A673 (cell line): ENCODE results near the gene SDHB. TPM values are rescaled to one million over a fixed set of nuclear protein-coding genes. Genes with fewer than 3 reads are reported as not detected.

Source experiments
- BruUV-seq: library from RNA; stranded (reverse); fragments of 400-500 nt; replicated peaks from 2 replicates; lab custom pipeline; 2021; lab: Mats Ljungman, UMichigan
- CTCF ChIA-PET: fragments of 300-600 bp; sonication (Branson Sonifier 250); formaldehyde crosslinking; loops from one replicate; lab custom pipeline; 2022; ENCODE audit warnings: antibody characterized with exemption; lab: Charles Lee
- POLR2A ChIA-PET: fragments of 300-600 bp; sonication (Branson Sonifier 250); formaldehyde crosslinking; loops from one replicate; lab custom pipeline; 2022; ENCODE audit warnings: antibody characterized with exemption; ENCODE audit not compliant: low non-redundant PET; lab: Charles Lee
- DNase-seq: peaks from one replicate; pipeline ENCODE4 v3.0.0-alpha.2; 2015; ENCODE audit warnings: low spot score
- H3K27ac ChIP-seq: fragments of 200-600 bp; sonication (generic); 2 replicates; pipeline ENCODE4 v1.5.1; 2016; ENCODE audit warnings: mixed run types, low read depth, mild to moderate bottlenecking, mixed read lengths, antibody characterized with exemption, low read length; ENCODE audit not compliant: poor library complexity, severe bottlenecking
- H3K27me3 ChIP-seq: fragments of 200-600 bp; sonication (generic); replicated peaks from 2 replicates; pipeline ENCODE4 v1.6.1; 2017; ENCODE audit warnings: mixed run types, low read depth, mild to moderate bottlenecking, mixed read lengths, antibody characterized with exemption, low read length; ENCODE audit not compliant: insufficient read depth, poor library complexity
- H3K36me3 ChIP-seq: fragments of 200-600 bp; sonication (generic); 2 replicates; pipeline ENCODE4 v1.6.1; 2016; ENCODE audit warnings: mixed run types, mild to moderate bottlenecking, mixed read lengths, antibody characterized with exemption, low read length; ENCODE audit not compliant: insufficient read depth, poor library complexity, severe bottlenecking
- H3K4me1 ChIP-seq: fragments of 200-600 bp; sonication (generic); 2 replicates; pipeline ENCODE4 v1.6.1; 2017; ENCODE audit warnings: mixed run types, mild to moderate bottlenecking, mixed read lengths, antibody characterized with exemption, low read length; ENCODE audit not compliant: insufficient read depth, poor library complexity, severe bottlenecking
- H3K4me3 ChIP-seq: fragments of 200-600 bp; sonication (generic); 2 replicates; pipeline ENCODE4 v1.5.1; 2016; ENCODE audit warnings: low read depth, mixed run types, mild to moderate bottlenecking, mixed read lengths, low read length; ENCODE audit not compliant: poor library complexity, severe bottlenecking
- H3K9me3 ChIP-seq: fragments of 200-600 bp; sonication (generic); 2 replicates; pipeline ENCODE4 v1.6.1; 2016; ENCODE audit warnings: mixed run types, low read depth, mild to moderate bottlenecking, mixed read lengths, antibody characterized with exemption, low read length; ENCODE audit not compliant: poor library complexity, severe bottlenecking
- EZH2 ChIP-seq: fragments of 200-600 bp; sonication (generic); IDR thresholded peaks from 2 replicates; pipeline ENCODE4 v1.6.1; 2017; ENCODE audit warnings: borderline replicate concordance, low read depth, mild to moderate bottlenecking, mixed read lengths, antibody characterized with exemption, low read length; ENCODE audit not compliant: poor library complexity, severe bottlenecking
- intact Hi-C: fragments of 100-400 bp; cut with micrococcal nuclease; formaldehyde crosslinking; loops from one replicate; pipeline ENCODE4 v1.10.0; 2022; ENCODE audit not compliant: unreplicated experiment
- total RNA-seq: library from RNA; stranded (reverse); gene quantifications from 2 replicates; pipeline ENCODE4 v1.2.3, GENCODE V29; 2021
- TF ChIP-seq, protein P1 (sequence below): fragments of 300-800, 200-600 bp; sonication (generic); conservative IDR thresholded peaks from 2 replicates; pipeline ENCODE4 v1.5.1; 2017; ENCODE audit warnings: low read depth, mild to moderate bottlenecking, antibody characterized with exemption, low read length, moderate library complexity, mixed read lengths

Gene SDHB
- total RNA-seq, 1 experiment from 2014 or later = 208 TPM

DNA sequence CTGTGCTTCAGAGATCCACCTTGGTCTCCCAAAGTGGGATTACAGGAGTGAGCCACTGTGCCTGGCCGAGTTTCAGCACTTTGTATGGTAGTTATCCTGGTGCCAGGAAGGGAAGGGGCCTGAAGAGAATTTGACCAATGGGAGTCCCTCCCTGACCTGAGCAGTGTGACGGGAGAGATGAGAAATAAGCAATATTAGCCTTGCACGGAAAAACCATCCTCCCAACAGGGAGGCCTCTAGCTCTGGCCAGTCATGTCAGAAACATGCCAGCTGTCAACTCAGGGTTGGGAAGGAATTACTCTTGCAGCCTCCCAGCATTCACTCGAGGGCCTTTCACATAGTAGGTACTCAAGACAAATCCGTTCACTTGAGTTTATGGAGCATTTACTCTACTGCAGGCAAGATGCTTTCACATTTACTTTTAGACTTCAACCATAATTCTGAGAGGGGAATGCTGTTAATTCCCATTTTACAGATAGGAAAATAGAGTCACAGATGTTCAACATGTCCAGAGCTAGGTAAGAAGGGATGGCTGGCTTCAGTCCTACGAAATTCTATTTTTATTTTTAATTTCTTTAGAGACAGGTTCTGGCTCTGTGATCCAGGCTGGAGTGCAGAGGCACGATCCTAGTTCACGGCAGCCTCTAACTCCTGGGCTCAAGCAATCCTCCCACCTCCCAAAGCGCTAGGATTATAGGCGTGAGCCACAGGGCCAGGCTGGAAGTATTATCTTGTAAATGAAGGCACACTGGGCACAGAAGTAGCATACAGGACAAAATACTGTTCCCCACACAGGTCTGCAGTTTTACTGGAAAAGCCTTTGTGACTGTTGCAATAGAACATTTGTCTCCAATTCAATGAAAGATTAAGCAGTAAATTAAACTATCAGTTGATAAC is 38.9 kb downstream of the SDHB start:
- H3K27me3 ChIP-seq = no peaks in the 10 kb centered on the region
- peaks cover 19% of the 10 kb centered on the region for H3K36me3 ChIP-seq
- BruUV-seq = no TSS peak
- H3K27ac ChIP-seq = no peak overlapping the region
- H3K9me3 ChIP-seq = no peaks in the 10 kb centered on the region
- ChIA-PET CTCF (interaction anchor here (1.0 kb wide), 1 partner anchor 15 kb away, joined by 5 read pairs; no protein-coding TSS in a partner anchor), POLR2A (no interaction called here)
- DNase-seq = no peak
- intact Hi-C loops = no loop called here
- no peak overlapping the region for H3K4me3 ChIP-seq
- H3K4me1 ChIP-seq = peaks cover 18% of the 10 kb centered on the region
- TF ChIP-seq, protein P1, sequence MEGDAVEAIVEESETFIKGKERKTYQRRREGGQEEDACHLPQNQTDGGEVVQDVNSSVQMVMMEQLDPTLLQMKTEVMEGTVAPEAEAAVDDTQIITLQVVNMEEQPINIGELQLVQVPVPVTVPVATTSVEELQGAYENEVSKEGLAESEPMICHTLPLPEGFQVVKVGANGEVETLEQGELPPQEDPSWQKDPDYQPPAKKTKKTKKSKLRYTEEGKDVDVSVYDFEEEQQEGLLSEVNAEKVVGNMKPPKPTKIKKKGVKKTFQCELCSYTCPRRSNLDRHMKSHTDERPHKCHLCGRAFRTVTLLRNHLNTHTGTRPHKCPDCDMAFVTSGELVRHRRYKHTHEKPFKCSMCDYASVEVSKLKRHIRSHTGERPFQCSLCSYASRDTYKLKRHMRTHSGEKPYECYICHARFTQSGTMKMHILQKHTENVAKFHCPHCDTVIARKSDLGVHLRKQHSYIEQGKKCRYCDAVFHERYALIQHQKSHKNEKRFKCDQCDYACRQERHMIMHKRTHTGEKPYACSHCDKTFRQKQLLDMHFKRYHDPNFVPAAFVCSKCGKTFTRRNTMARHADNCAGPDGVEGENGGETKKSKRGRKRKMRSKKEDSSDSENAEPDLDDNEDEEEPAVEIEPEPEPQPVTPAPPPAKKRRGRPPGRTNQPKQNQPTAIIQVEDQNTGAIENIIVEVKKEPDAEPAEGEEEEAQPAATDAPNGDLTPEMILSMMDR = no peak
- no peak for TF ChIP-seq EZH2

DNA sequence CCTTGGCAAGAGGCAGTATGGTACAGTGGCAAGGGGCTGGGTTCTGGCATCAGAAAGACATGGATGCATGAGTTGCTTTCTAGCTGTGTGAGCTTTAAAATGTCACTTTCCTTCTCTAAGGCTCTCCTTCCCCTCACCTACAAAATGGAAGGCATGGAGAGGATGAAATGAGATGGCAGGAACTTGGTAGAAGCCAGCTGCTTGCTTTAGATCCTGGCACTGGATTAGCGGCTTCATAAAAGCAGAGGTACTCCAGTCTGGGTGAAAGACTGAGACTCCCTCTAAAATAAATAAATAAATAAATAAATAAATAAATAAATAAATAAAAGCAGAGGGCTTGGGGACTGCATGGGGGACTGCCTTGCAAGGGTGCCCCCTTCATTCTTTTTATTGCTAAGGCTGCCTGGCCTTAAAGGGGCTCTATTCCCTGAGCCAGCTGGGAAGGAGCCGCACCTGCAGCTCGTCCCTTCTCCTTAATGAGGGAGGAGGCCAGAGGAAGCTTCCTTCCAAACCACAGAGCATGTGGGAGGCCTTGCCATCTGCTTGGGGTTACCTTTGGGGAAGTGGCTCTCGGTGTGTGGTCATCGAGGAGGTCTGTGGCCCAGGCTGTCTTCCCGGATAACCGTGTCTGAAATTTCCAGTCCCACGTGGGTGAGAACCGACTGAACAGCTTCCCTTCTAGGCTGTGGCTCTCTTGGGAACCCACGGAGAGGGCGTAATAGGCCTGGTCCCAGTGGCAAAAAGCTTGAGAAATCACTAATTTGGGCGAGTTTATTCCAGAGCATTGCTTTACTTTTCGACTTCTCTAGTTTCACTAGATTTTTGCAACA is 40.1 kb downstream of the SDHB start:
- Histone ChIP-seq H3K4me1 (peaks cover 18% of the 10 kb centered on the region), H3K27ac (no peak overlapping the region), H3K9me3 (no peaks in the 10 kb centered on the region), H3K36me3 (peaks cover 7% of the 10 kb centered on the region), H3K4me3 (no peak overlapping the region), H3K27me3 (no peaks in the 10 kb centered on the region)
- no TSS peak for BruUV-seq
- DNase-seq = no peak
- ChIA-PET CTCF (interaction anchor here (1.0 kb wide), 1 partner anchor 14 kb away, joined by 5 read pairs; no protein-coding TSS in a partner anchor), POLR2A (no interaction called here)
- no peak for TF ChIP-seq EZH2
- TF ChIP-seq, protein P1 = no peak
- intact Hi-C loops = no loop called here

DNA sequence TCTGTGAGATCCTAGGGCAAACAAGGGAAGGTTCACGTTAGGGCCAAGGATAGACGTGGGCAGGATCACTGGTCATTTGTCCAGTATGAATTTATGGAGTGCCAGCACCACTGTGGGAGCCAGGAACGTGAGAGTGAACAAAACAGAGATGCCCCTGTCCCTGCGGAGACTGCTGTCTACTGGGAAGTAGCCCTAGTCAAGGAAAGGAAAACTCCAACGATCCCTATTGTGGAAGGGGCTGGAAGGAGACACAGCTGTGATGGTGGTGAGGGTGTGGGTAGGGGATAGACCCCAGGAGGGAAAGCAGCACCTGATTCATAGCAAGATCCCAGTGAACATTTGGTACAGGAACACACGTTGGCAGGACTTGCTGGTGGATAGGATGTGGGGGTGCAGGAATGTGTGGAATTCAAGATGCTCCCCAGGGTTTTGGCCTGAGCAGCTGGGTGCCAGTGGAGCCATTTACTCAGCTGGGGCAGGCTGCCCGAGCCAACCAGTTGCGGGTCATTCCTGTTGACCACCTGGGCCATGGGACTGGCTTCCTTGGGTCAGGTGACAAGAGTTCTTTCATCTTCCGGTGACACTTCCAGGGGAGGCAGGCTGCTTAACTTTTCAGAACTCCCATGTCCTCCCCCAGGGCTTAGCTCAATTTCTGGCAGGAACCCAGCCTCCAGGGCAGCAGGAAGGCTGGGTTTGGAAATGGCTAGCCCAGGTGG is 40.9 kb downstream of the SDHB start:
- intact Hi-C loops = no loop called here

More for the DNA sequence above, 40.9 kb downstream of the SDHB start:
- no peaks in the 10 kb centered on the region for H3K9me3 ChIP-seq
- POLR2A ChIA-PET = no interaction called here
- peaks cover 18% of the 10 kb centered on the region for H3K4me1 ChIP-seq
- BruUV-seq = no TSS peak
- no peak overlapping the region for H3K27ac ChIP-seq
- no peak overlapping the region for H3K4me3 ChIP-seq
- no peak for DNase-seq
- no peak for TF ChIP-seq EZH2
- TF ChIP-seq, protein P1 = no peak
- CTCF ChIA-PET = no interaction called here
- H3K36me3 ChIP-seq = no peaks in the 10 kb centered on the region
- no peaks in the 10 kb centered on the region for H3K27me3 ChIP-seq
